Prostate gland (tissue), 2 donors: ENCODE results near the gene GREB1. TPM values are rescaled to one million over a fixed set of nuclear protein-coding genes. Genes with fewer than 3 reads are reported as not detected.

ENCODE experiments used
- DNase-seq: peaks from one replicate; pipeline ENCODE4 v3.0.0-alpha.2; 2019; ENCODE audit warnings: low spot score
- H3K27ac ChIP-seq, 2 donors: fragments of 200-600 bp; sonication (generic); 2 replicates each; pipeline ENCODE4 v1.5.1; 2017 to 2019
- H3K27me3 ChIP-seq: fragments of 200-600 bp; sonication (generic); replicated peaks from 2 replicates; pipeline ENCODE4 v1.5.1; 2019; ENCODE audit not compliant: insufficient read depth
- H3K36me3 ChIP-seq, 2 donors: fragments of 200-600 bp; sonication (generic); 1 replicate in 1 of 2; 2 replicates in 1 of 2; pipeline versions ENCODE4 v1.5.1 to v1.8.1; 2017 to 2019
- H3K4me1 ChIP-seq: fragments of 200-600 bp; sonication (generic); replicated peaks from 2 replicates; pipeline ENCODE4 v1.5.1; 2019
- H3K4me3 ChIP-seq, 2 donors: fragments of 200-600 bp; sonication (generic); 2 replicates each; pipeline ENCODE4 v1.5.1; 2017 to 2019
- H3K9me3 ChIP-seq: fragments of 200-600 bp; sonication (generic); 2 replicates; pipeline ENCODE4 v1.5.1; 2017
- POLR2A ChIP-seq: fragments of 450-650 bp; IDR thresholded peaks from one replicate; pipeline ENCODE4 v1.6.1; 2016; ENCODE audit warnings: antibody characterized with exemption, mild to moderate bottlenecking
- POLR2AphosphoS5 ChIP-seq: sonication (generic); formaldehyde crosslinking; IDR thresholded peaks from one replicate; pipeline ENCODE4 v1.6.1; 2017; ENCODE audit warnings: antibody characterized with exemption
- WGBS: methylation state at CpG from one replicate; pipeline ENCODE4 v1.1.5; 2018; 5-methylcytosine and 5-hydroxymethylcytosine counted together
- intact Hi-C: fragments of 100-400 bp; cut with DNase I; formaldehyde crosslinking; loops from one replicate; pipeline ENCODE4 v1.14.2; 2022
- total RNA-seq, 2 donors: library from RNA; depleted of rRNA; stranded (reverse); fragments of >200 nt; gene quantifications; one replicate each; pipeline ENCODE4 v1.1.0, GENCODE V29; 2016
- TF ChIP-seq, protein P1 (sequence below), 4 experiments: fragments of 200-600 bp in 2 of 4; fragments of 450-650 bp in 2 of 4; sonication (generic) in 2 of 4; IDR thresholded peaks; 1 replicate in 3 of 4; 2 replicates in 1 of 4; pipeline ENCODE4 v1.5.1; 2016 to 2019; ENCODE audit warnings: antibody characterized with exemption in 4 of 4, mild to moderate bottlenecking in 2 of 4, moderate library complexity in 2 of 4

Gene GREB1
- total RNA-seq, 2 donors from 2014 or later: 224 to 392 TPM

- Histone ChIP-seq H3K4me3 (no peak overlapping the region), H3K4me1 (no peaks in the 10 kb centered on the region), H3K27me3 (no peaks in the 10 kb centered on the region), H3K36me3 (no peaks in the 10 kb centered on the region), H3K9me3 (no peaks in the 10 kb centered on the region), H3K27ac (no peak overlapping the region)
- TF ChIP-seq POLR2AphosphoS5: no peak
- no peak for TF ChIP-seq POLR2A
- TF ChIP-seq, protein P1, sequence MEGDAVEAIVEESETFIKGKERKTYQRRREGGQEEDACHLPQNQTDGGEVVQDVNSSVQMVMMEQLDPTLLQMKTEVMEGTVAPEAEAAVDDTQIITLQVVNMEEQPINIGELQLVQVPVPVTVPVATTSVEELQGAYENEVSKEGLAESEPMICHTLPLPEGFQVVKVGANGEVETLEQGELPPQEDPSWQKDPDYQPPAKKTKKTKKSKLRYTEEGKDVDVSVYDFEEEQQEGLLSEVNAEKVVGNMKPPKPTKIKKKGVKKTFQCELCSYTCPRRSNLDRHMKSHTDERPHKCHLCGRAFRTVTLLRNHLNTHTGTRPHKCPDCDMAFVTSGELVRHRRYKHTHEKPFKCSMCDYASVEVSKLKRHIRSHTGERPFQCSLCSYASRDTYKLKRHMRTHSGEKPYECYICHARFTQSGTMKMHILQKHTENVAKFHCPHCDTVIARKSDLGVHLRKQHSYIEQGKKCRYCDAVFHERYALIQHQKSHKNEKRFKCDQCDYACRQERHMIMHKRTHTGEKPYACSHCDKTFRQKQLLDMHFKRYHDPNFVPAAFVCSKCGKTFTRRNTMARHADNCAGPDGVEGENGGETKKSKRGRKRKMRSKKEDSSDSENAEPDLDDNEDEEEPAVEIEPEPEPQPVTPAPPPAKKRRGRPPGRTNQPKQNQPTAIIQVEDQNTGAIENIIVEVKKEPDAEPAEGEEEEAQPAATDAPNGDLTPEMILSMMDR (IDR thresholded peaks at IDR 0.05): no peak
- no peak for DNase-seq
- 88% methylated on average over 6 of the region's 6 CpGs for WGBS
- intact Hi-C loops: no loop called here
Measured at GRCh38 chr2:11514904-11515303, 18.9 kb upstream of the GREB1 start.

DNA sequence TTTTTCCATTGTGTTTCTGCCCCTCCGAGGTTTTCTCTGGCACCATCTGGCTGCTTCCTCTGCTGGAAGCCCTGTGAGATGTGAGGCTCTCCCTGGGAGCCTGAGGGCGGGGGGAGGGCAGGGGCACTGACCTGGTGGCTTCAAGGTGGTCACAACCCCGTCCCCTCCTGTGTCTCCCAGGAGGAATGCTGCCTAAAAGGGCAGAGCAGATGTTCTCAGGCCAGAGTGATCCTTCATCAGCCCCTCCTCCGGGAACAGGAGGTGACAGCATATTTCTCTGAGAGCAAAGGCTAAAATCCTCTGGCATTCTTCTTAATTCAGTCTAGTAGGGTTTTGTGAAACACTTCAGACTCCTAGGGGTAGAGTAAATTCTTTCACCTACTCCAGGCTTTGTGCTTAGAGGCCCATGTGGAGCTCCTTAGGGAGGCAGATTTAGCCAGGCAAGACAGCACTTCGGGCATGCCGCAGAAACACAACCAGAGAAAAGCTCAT is 18.3 kb upstream of the GREB1 start:
- Histone ChIP-seq H3K4me3 (no peak overlapping the region), H3K4me1 (no peaks in the 10 kb centered on the region), H3K9me3 (no peaks in the 10 kb centered on the region), H3K27me3 (no peaks in the 10 kb centered on the region), H3K27ac (no peak overlapping the region), H3K36me3 (no peaks in the 10 kb centered on the region)
- 73% methylated on average over 6 of the region's 6 CpGs for WGBS
- DNase-seq: no peak
- TF ChIP-seq, protein P1 (IDR thresholded peaks at IDR 0.05): no peak
- TF ChIP-seq POLR2AphosphoS5 (no peak), POLR2A (no peak)
- intact Hi-C loops: no loop called here

DNA sequence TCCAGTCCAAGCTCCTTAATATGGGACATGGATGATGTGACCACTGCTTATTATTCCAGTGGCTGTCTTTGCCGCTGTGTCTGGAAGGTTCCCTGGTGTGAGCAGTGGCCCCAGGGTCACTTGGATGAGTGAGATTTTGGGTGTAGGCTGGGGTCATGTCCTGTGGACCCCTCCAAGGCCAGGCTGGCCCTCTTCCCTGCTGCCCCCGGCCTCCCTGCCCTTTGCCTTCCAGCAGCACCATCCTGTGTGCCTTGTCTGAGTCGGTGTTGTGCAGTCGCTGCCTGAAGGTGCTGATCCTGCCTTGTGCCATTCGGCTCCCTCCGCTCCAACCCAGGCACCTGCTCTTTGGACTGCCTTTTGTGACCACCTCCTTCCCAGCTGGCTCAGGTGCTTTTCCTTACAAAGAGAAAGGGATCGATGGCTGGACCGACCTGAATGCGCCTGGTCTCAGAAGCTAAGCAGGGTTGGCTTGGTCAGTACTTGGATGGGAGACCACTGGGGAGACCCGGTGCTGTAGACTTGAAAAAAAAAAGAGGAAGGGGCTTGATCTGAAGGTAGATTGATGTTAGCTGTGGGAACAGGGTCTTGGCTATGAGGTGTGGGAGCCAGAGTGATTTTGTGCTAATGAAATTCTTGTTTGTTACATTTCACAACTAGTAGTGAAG is 16.7 kb upstream of the GREB1 start:
- no peak overlapping the region for H3K27ac ChIP-seq

DNA sequence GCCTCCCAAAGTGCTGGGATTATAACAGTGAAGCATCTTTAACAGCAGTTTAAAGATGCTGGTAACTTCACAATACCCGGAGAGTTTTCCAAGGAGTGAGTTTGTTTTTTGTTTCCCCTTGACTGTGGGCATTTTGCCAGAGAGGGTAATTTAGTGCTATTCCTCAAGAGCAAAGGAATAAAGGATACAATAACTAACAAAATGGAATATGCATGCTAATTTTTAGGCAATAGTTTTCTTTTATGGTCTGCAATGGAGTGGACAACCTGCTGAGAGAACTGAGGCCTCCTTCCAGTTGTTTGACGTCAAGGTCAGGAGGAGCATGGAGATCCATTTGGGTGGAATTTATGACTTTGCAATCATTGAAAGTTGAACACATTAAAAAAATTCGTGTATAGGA is 15.9 kb upstream of the GREB1 start:
- H3K27ac ChIP-seq: no peak overlapping the region
- no peaks in the 10 kb centered on the region for H3K27me3 ChIP-seq
- no peaks in the 10 kb centered on the region for H3K9me3 ChIP-seq
- no peaks in the 10 kb centered on the region for H3K4me1 ChIP-seq
- WGBS: 51% methylated on average over 3 of the region's 3 CpGs
- no peaks in the 10 kb centered on the region for H3K36me3 ChIP-seq
- no peak for DNase-seq
- H3K4me3 ChIP-seq: no peak overlapping the region
- intact Hi-C loops: no loop called here
- TF ChIP-seq POLR2AphosphoS5 (no peak), POLR2A (no peak)
- TF ChIP-seq, protein P1 (IDR thresholded peaks at IDR 0.05): no peak

More for the DNA sequence above, 16.7 kb upstream of the GREB1 start:
- no peaks in the 10 kb centered on the region for H3K36me3 ChIP-seq
- H3K4me1 ChIP-seq: no peaks in the 10 kb centered on the region
- intact Hi-C loops: no loop called here
- 90% methylated on average over 10 of the region's 10 CpGs for WGBS
- DNase-seq: no peak
- H3K4me3 ChIP-seq: no peak overlapping the region
- H3K27me3 ChIP-seq: no peaks in the 10 kb centered on the region
- H3K9me3 ChIP-seq: no peaks in the 10 kb centered on the region
- TF ChIP-seq, protein P1 (IDR thresholded peaks at IDR 0.05): no peak
- TF ChIP-seq POLR2AphosphoS5: no peak
- no peak for TF ChIP-seq POLR2A

DNA sequence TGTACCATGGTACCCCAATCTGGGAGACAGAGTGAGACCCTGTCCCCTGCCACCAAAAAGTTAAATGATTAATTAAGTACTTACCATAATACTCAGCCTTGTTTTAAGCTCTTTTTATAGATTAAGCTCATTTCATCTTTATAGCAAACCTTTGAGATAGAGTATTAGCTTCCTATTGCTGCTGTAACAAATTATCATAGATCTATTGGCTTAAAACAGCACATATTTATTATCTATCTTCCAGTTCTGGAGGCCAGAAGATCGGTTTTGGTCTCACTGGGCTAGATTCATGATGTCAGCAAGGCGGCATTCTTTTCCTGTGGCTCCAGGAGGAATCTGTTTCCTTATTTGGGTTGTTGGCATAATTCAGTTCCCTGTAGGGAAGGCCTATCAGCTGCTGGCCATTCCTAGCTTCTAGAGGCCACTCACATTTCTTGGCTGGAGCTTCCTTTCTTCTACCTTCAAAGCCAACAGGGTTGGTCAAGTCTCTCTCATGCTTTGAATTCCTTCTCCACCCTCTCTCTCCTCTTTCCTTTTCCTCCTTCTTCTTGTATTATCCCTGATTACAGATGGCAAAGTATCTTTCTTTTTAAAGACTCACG is 13.7 kb upstream of the GREB1 start:
- no peak for DNase-seq
- no peak overlapping the region for H3K27ac ChIP-seq
- H3K4me3 ChIP-seq: no peak overlapping the region
- WGBS: 92% methylated on average over 3 of the region's 3 CpGs
- no peaks in the 10 kb centered on the region for H3K9me3 ChIP-seq
- intact Hi-C loops: no loop called here
- TF ChIP-seq POLR2A: no peak
- no peak for TF ChIP-seq POLR2AphosphoS5
- TF ChIP-seq, protein P1 (IDR thresholded peaks at IDR 0.05): no peak
- no peaks in the 10 kb centered on the region for H3K36me3 ChIP-seq
- no peaks in the 10 kb centered on the region for H3K27me3 ChIP-seq
- no peaks in the 10 kb centered on the region for H3K4me1 ChIP-seq
